ENCODE measurements around the gene METTL26. TPM values are rescaled to one million over a fixed set of nuclear protein-coding genes. Genes with fewer than 3 reads are reported as not detected.
A peak's percentile ranks its signal among the peaks of the same experiment; 100 is the strongest.

Gene METTL26
- total and polyA plus RNA-seq, 10 of the 15 experiments (the other 5 are each of a cell fraction or from before 2014, with no cell fraction given), result 5.4 to 163 (median 79.3) TPM

DNA sequence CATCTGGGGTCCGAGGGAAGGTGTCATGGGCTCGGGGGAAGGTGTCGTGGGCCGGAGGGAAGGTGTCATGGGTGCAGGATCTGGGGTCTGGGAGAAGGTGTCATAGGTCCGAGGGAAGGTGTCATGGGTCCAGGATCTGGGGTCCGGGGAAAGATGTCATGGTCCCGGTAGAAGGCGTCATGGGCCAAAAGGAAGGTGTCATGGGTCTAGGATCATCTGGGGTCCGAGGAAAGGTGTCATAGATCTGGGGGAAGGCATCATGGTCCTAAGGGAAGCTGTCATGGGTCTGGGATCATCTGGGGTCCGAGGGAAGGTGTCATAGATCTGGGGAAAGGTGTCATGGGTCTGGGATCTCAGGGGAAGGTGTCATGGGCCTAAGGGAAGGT lies 45.3 kb downstream of the METTL26 start:
- peak overlapping the region; percentile 25; the same call in 1 of the 2 replicates for H3K27ac ChIP-seq (ENCODE audit: control insufficient read depth, insufficient read depth)
- intact Hi-C loops (cut with micrococcal nuclease; ENCODE audit: unreplicated experiment) (no loop called here), in situ Hi-C loops (cut with MboI) (no loop called here)
- TF ChIP-seq, protein P1, sequence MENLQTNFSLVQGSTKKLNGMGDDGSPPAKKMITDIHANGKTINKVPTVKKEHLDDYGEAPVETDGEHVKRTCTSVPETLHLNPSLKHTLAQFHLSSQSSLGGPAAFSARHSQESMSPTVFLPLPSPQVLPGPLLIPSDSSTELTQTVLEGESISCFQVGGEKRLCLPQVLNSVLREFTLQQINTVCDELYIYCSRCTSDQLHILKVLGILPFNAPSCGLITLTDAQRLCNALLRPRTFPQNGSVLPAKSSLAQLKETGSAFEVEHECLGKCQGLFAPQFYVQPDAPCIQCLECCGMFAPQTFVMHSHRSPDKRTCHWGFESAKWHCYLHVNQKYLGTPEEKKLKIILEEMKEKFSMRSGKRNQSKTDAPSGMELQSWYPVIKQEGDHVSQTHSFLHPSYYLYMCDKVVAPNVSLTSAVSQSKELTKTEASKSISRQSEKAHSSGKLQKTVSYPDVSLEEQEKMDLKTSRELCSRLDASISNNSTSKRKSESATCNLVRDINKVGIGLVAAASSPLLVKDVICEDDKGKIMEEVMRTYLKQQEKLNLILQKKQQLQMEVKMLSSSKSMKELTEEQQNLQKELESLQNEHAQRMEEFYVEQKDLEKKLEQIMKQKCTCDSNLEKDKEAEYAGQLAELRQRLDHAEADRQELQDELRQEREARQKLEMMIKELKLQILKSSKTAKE (IDR thresholded peaks at IDR 0.05; ENCODE audit: low read depth, poor library complexity, severe bottlenecking), result no peak
- TF ChIP-seq FOXK2 (IDR thresholded peaks at IDR 0.05), result no peak
- TF ChIP-seq TCF7 (IDR thresholded peaks at IDR 0.05; ENCODE audit: borderline replicate concordance), result no peak
- TF ChIP-seq TCF3 (IDR thresholded peaks at IDR 0.05; ENCODE audit: borderline replicate concordance, insufficient read depth, low read depth, low read length), result no peak
- TF ChIP-seq RFX5 (IDR thresholded peaks at IDR 0.05; ENCODE audit: low read depth, low read length), result no peak
- TF ChIP-seq WRNIP1 (IDR thresholded peaks at IDR 0.05; ENCODE audit: borderline replicate concordance, low read depth, low read length), result no peak
- TF ChIP-seq, protein P2, sequence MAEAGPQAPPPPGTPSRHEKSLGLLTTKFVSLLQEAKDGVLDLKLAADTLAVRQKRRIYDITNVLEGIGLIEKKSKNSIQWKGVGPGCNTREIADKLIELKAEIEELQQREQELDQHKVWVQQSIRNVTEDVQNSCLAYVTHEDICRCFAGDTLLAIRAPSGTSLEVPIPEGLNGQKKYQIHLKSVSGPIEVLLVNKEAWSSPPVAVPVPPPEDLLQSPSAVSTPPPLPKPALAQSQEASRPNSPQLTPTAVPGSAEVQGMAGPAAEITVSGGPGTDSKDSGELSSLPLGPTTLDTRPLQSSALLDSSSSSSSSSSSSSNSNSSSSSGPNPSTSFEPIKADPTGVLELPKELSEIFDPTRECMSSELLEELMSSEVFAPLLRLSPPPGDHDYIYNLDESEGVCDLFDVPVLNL (IDR thresholded peaks at IDR 0.05; ENCODE audit: low read depth, low read length), result no peak
- TF ChIP-seq, protein P3, sequence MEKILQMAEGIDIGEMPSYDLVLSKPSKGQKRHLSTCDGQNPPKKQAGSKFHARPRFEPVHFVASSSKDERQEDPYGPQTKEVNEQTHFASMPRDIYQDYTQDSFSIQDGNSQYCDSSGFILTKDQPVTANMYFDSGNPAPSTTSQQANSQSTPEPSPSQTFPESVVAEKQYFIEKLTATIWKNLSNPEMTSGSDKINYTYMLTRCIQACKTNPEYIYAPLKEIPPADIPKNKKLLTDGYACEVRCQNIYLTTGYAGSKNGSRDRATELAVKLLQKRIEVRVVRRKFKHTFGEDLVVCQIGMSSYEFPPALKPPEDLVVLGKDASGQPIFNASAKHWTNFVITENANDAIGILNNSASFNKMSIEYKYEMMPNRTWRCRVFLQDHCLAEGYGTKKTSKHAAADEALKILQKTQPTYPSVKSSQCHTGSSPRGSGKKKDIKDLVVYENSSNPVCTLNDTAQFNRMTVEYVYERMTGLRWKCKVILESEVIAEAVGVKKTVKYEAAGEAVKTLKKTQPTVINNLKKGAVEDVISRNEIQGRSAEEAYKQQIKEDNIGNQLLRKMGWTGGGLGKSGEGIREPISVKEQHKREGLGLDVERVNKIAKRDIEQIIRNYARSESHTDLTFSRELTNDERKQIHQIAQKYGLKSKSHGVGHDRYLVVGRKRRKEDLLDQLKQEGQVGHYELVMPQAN (conservative IDR thresholded peaks at IDR 0.05), result no peak
- no peak for TF ChIP-seq CEBPB (IDR thresholded peaks at IDR 0.05; ENCODE audit: borderline replicate concordance in 1 of 2, low read depth in 2 of 2, low read length in 2 of 2)
- no peak for TF ChIP-seq MYB (IDR thresholded peaks at IDR 0.05; ENCODE audit: borderline replicate concordance, low read depth, low read length)
- no peak for TF ChIP-seq CHD4 (IDR thresholded peaks at IDR 0.05)
- ChIA-PET CTCF (no interaction called here), RAD21 (ENCODE audit: unreplicated experiment) (no interaction called here), SMC1A (ENCODE audit: uncharacterized antibody, unreplicated experiment) (no interaction called here), POLR2A (no interaction called here)
- ATAC-seq, result no peak
- H3K4me2 ChIP-seq (ENCODE audit: control insufficient read depth, insufficient read depth), result peak overlapping the region; percentile 96
- H3K79me2 ChIP-seq (ENCODE audit: control insufficient read depth, insufficient read depth, low read length), result peaks cover 28% of the 10 kb centered on the region
- 54% methylated on average over 10 of the region's 10 CpGs for WGBS (ENCODE audit: insufficient coverage, insufficient replicate concordance, low lambda C conversion rate, missing lambda C conversion rate)
- BruUV-seq (replicated peaks), result no TSS peak
- no peak overlapping the region for H2AFZ ChIP-seq (ENCODE audit: control insufficient read depth, low read depth, low read length)
- H4K20me1 ChIP-seq (ENCODE audit: control insufficient read depth, insufficient read depth), result no peaks in the 10 kb centered on the region
- H3K36me3 ChIP-seq (ENCODE audit: control insufficient read depth in 2 of 2, insufficient read depth in 2 of 2, low read length in 1 of 2), result no peaks in the 10 kb centered on the region
- peak overlapping the region; percentile 87 for H3K9ac ChIP-seq (ENCODE audit: control insufficient read depth, insufficient read depth, low read length)
- peak overlapping the region; percentile 86 for H3K4me3 ChIP-seq
- no peaks in the 10 kb centered on the region for H3K9me3 ChIP-seq (replicated peaks; ENCODE audit: control insufficient read depth, insufficient read depth, low read length)
- no peak for DNase-seq (ENCODE audit: low read depth, low spot score)
- peak; percentile 23 for FAIRE-seq
- H3K4me1 ChIP-seq (ENCODE audit: control insufficient read depth, insufficient read depth, low read length), result peaks cover 15% of the 10 kb centered on the region
- H3K27me3 ChIP-seq (replicated peaks in 1 of 2; ENCODE audit: control insufficient read depth in 2 of 2, insufficient read depth in 2 of 2, low read length in 1 of 2), result no peaks in the 10 kb centered on the region

Data from GM12878 (cell line).